Measurements from ENCODE around the gene MACROD2. TPM values are rescaled to one million over a fixed set of nuclear protein-coding genes. Genes with fewer than 3 reads are reported as not detected.

Gene MACROD2
- polyA plus RNA-seq, 2 of the 4 experiments (the other 2 are of a cell fraction), result 0.96 to 1.3 TPM

DNA sequence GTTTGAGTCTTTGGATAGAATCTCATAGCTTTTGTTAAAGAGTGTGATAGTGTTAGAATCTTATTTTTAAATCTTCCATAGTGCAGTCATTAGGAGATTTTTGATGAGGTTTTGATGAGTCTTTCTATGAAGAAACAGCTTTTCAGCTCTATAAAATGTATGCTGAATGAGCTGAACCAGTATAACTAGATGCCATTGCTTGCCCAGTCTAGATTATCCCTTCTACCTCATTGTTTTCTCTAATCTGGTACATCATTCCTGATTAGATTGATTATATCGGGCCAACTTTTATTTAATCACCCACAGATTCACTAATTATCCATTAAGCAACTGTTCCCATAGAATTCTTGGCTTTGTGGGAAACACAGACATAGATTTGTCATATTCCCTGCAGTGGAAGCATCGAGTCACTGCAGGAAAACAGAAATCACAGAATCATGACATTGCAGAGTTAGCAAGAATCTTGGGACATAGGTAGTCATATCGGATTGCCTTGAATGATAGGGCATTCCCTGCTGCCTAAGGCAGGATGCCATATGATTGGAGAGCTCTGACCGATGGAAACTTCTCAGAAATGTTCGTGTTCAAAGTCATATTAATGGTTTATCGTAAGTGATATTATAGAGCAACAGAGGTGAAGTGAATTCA lies 1224.8 kb downstream of the MACROD2 start:
- no peak for DNase-seq (ENCODE audit: low read depth in 1 of 2, low spot score in 1 of 2)
- TF ChIP-seq MAFK (IDR thresholded peaks at IDR 0.05; ENCODE audit: partially characterized antibody), result peak; percentile 7
- no peak for TF ChIP-seq TP53 (CRISPR knock-in tag; IDR thresholded peaks at IDR 0.05)
- ChIA-PET CTCF (no interaction called here), POLR2A (no interaction called here)
- Histone ChIP-seq H3K4me1 (peaks cover 4% of the 10 kb centered on the region; the same call in 1 of the 3 replicates), H3K4me2 (no peak overlapping the region), H3K27ac (no peak overlapping the region), H3K4me3 (no peak overlapping the region), H3K9me3 (no peaks in the 10 kb centered on the region)
- peak in 1 of 2 experiments; percentile 47; a peak in 1 of 6 replicates for ATAC-seq
- no peak for FAIRE-seq
- 44% methylated on average over 6 of the region's 6 CpGs for WGBS (ENCODE audit: missing lambda C conversion rate)

DNA sequence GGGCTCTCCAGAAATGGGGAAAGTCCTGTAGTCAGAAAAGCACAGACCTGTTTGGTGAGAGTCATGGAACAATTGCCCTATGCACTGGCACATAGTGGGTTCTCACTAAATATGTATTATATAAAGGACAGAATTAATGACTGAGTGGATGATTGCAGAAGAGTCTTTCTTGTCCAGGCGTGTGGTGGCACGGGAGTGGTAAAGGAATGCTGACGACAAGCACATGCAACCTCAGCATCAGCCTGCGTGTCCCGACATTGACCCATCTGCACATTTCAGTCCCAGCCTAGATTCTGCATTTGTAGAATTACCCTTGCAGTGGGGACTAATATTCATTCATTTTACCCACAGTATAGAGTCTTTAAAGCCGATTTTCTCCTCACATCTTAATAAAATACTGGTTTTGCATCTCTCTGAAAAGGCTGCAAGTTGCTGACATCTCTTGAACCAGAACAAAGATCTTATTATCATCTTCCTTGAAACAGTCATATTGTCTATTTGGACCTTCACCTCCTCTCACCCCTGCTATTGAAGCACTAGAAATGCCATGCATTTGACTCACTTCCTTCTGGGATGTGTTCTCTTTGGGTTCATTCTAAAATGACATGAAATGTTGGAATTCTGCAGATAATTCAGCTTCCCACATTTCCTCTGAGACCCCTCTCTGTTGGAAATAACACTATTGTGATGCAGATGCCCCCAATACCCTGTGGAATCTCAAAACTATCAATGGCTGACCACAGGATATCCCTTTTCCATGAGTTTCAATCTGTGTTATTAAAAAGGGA lies 1225.7 kb downstream of the MACROD2 start:
- ATAC-seq, result no peak
- ChIA-PET POLR2A (no interaction called here), CTCF (no interaction called here)
- peaks cover 4% of the 10 kb centered on the region; the same call in 1 of the 3 replicates for H3K4me1 ChIP-seq
- H3K27ac ChIP-seq, result no peak overlapping the region
- no peak overlapping the region for H3K4me3 ChIP-seq
- WGBS (ENCODE audit: missing lambda C conversion rate), result 73% methylated on average over 6 of the region's 6 CpGs
- DNase-seq (ENCODE audit: low read depth in 1 of 2, low spot score in 1 of 2), result no peak
- TF ChIP-seq, protein P1, sequence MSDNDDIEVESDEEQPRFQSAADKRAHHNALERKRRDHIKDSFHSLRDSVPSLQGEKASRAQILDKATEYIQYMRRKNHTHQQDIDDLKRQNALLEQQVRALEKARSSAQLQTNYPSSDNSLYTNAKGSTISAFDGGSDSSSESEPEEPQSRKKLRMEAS (IDR thresholded peaks at IDR 0.05), result no peak
- TF ChIP-seq KDM5A (IDR thresholded peaks at IDR 0.05) (no peak), CHD2 (IDR thresholded peaks at IDR 0.05; ENCODE audit: low read length, partially characterized antibody) (no peak), ZFP36 (IDR thresholded peaks at IDR 0.05; ENCODE audit: borderline replicate concordance, partially characterized antibody) (no peak), ZNF302 (CRISPR knock-in tag; IDR thresholded peaks at IDR 0.05) (no peak)
- peak; percentile 49 for FAIRE-seq
- H3K4me2 ChIP-seq, result no peak overlapping the region
- H3K9me3 ChIP-seq, result no peaks in the 10 kb centered on the region

DNA sequence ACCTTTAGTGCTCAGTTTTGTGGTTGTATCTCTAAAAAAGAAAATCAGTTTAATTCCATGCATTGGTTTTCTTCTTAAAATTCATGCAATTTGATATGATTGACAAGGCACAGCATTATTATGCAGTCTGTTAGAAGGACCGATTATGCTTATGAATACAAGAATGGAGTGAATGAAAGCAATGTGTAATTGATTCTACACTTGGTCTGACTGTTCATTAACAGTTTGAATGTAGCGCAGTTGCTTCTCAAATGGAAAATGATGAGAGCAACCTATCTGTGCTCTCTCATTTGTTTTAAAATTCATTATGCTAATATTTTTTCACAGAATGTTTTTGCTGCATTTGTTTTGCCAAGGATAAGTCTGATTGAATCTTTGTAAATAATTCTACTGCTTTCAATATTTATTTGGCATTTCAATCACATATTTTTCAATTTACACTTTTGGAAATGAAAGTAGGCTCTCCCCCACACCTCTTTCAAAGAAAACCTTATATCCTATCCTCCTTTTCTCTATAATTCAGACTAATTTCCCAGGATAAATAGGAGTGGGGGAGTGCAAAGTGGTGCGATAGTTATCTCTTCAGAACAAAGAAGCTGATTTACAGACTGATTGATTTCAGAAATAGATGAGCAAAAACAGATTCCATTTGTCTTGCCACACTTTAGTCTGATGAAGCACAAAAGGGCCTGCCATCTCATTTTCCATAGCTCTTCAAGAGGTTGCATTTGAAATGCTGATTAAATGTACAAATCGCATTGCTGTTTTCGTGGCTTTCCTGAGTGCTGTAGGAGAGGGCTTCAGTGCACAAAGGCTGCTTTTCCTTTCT lies 1227.4 kb downstream of the MACROD2 start:
- no peak overlapping the region for H3K4me2 ChIP-seq
- no peaks in the 10 kb centered on the region for H3K9me3 ChIP-seq
- ChIA-PET POLR2A (no interaction called here), CTCF (no interaction called here)
- FAIRE-seq (no peak), ATAC-seq (no peak), DNase-seq (ENCODE audit: low read depth in 1 of 2, low spot score in 1 of 2) (no peak)
- 81% methylated on average over 5 of the region's 5 CpGs for WGBS (ENCODE audit: missing lambda C conversion rate)
- H3K4me3 ChIP-seq, result no peak overlapping the region
- no peak overlapping the region for H3K27ac ChIP-seq
- TF ChIP-seq FOSL2 (IDR thresholded peaks at IDR 0.05) (no peak), FOSL2 (CRISPR knock-in tag; IDR thresholded peaks at IDR 0.05) (no peak), PHF8 (IDR thresholded peaks at IDR 0.05; ENCODE audit: borderline replicate concordance, low read depth) (no peak), KDM5A (IDR thresholded peaks at IDR 0.05) (no peak)
- TF ChIP-seq, protein P2, sequence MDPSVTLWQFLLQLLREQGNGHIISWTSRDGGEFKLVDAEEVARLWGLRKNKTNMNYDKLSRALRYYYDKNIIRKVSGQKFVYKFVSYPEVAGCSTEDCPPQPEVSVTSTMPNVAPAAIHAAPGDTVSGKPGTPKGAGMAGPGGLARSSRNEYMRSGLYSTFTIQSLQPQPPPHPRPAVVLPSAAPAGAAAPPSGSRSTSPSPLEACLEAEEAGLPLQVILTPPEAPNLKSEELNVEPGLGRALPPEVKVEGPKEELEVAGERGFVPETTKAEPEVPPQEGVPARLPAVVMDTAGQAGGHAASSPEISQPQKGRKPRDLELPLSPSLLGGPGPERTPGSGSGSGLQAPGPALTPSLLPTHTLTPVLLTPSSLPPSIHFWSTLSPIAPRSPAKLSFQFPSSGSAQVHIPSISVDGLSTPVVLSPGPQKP (IDR thresholded peaks at IDR 0.05; ENCODE audit: low read depth, low read length), result no peak
- TF ChIP-seq, protein P3, sequence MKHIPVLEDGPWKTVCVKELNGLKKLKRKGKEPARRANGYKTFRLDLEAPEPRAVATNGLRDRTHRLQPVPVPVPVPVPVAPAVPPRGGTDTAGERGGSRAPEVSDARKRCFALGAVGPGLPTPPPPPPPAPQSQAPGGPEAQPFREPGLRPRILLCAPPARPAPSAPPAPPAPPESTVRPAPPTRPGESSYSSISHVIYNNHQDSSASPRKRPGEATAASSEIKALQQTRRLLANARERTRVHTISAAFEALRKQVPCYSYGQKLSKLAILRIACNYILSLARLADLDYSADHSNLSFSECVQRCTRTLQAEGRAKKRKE (CRISPR knock-in tag; IDR thresholded peaks at IDR 0.05; ENCODE audit: low read depth), result no peak
- peaks cover 4% of the 10 kb centered on the region; the same call in 1 of the 3 replicates for H3K4me1 ChIP-seq

DNA sequence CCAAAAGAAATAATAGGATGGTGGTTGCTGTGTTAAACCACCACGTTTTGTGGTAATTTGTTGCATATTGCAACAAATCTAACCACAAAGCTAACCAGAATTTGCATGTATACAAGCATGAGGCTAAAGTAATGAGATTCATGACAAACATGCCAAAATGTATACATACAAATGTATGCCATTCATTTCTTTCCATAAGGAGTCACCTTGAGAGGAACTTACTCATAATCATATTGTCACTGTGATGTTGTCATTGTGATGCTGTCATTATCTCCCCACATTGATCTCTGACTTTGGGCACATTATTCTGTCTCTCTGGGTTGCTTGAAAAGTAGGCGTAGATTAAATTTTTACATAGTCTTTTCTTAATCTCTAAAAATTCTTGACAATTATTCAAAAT lies 1228.9 kb downstream of the MACROD2 start:
- ATAC-seq, result no peak
- CTCF ChIA-PET, result no interaction called here

More for the DNA sequence above, 1228.9 kb downstream of the MACROD2 start:
- Histone ChIP-seq H3K4me3 (no peak overlapping the region), H3K4me1 (peaks cover 4% of the 10 kb centered on the region; the same call in 1 of the 3 replicates), H3K9me3 (no peaks in the 10 kb centered on the region), H3K4me2 (no peak overlapping the region), H3K27ac (no peak overlapping the region)
- WGBS (ENCODE audit: missing lambda C conversion rate), result 55% methylated on average over 2 of the region's 2 CpGs
- FAIRE-seq (no peak), DNase-seq (ENCODE audit: low read depth in 1 of 2, low spot score in 1 of 2) (no peak)
- TF ChIP-seq NR3C1 (IDR thresholded peaks at IDR 0.05), result no peak
- TF ChIP-seq SMC3 (IDR thresholded peaks at IDR 0.05), result no peak
- TF ChIP-seq ZFP36 (IDR thresholded peaks at IDR 0.05; ENCODE audit: borderline replicate concordance, partially characterized antibody), result no peak
- no peak for TF ChIP-seq BHLHE40 (IDR thresholded peaks at IDR 0.05; ENCODE audit: low read depth, low read length)
- no peak for TF ChIP-seq RCOR1 (IDR thresholded peaks at IDR 0.05; ENCODE audit: low read depth, low read length)
- no peak for TF ChIP-seq HOXA7 (CRISPR knock-in tag; IDR thresholded peaks at IDR 0.05)
- POLR2A ChIA-PET, result no interaction called here

Measured in A549 (cell line).